Ishikawa (cell line): ENCODE results near the gene KRTAP22-1.

Experiments used
- CEBPB ChIP-seq: IDR thresholded peaks from 2 replicates; pipeline ENCODE4 v1.6.1; 2012
- CREB1 ChIP-seq: IDR thresholded peaks from 2 replicates; pipeline ENCODE4 v1.6.1; 2012; ENCODE audit warnings: low read depth
- EGR1 ChIP-seq: IDR thresholded peaks from 2 replicates; pipeline ENCODE4 v1.6.1; 2012
- EP300 ChIP-seq: IDR thresholded peaks from 2 replicates; pipeline ENCODE4 v1.6.1; 2012; ENCODE audit warnings: borderline replicate concordance
- FOXM1 ChIP-seq: IDR thresholded peaks from 2 replicates; pipeline ENCODE4 v1.6.1; 2012; ENCODE audit warnings: low read depth, borderline replicate concordance
- NFIC ChIP-seq: IDR thresholded peaks from 2 replicates; pipeline ENCODE4 v1.6.1; 2012
- RAD21 ChIP-seq: IDR thresholded peaks from 2 replicates; pipeline ENCODE4 v1.6.1; 2012; ENCODE audit warnings: low read depth
- TAF1 ChIP-seq: IDR thresholded peaks from 2 replicates; pipeline ENCODE4 v1.6.1; 2012; ENCODE audit warnings: low read depth, mild to moderate bottlenecking
- TCF12 ChIP-seq: IDR thresholded peaks from 2 replicates; pipeline ENCODE4 v1.6.1; 2012; ENCODE audit warnings: low read depth
- TEAD4 ChIP-seq: IDR thresholded peaks from 2 replicates; pipeline ENCODE4 v1.6.1; 2012
- YY1 ChIP-seq: IDR thresholded peaks from 2 replicates; pipeline ENCODE4 v1.6.1; 2012; ENCODE audit warnings: low read depth
- ZBTB7A ChIP-seq: IDR thresholded peaks from 2 replicates; pipeline ENCODE4 v1.6.1; 2012; ENCODE audit warnings: low read depth
- TF ChIP-seq, protein P1 (sequence below): IDR thresholded peaks from 2 replicates; pipeline ENCODE4 v1.6.1; 2012
- TF ChIP-seq, protein P2 (sequence below): IDR thresholded peaks from 2 replicates; pipeline ENCODE4 v1.6.1; 2012
- TF ChIP-seq, protein P3 (sequence below): IDR thresholded peaks from 2 replicates; pipeline ENCODE4 v1.6.1; 2012; ENCODE audit warnings: low read depth, mild to moderate bottlenecking

KRTAP22-1 gene

DNA sequence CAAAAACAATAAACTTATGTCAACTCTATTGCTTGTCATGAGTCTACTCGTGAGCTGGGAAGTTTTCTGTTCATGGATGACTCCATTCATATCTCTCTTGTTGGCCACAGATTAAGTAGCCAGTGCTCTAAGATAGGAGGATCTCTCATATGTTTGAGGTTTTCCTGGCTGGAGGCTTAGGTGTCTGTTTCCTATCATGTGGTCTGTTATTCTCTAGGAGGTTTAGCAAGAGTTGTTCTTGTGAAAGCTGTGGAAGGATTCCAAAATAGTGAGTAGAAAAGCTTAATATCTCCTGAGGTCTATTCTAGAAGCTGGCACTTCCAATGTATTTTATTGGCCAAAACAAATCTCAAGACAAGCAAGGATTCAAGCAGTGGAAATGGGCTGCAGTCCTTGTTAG, 28.3 kb downstream of the KRTAP22-1 start:
- TF ChIP-seq, protein P1, sequence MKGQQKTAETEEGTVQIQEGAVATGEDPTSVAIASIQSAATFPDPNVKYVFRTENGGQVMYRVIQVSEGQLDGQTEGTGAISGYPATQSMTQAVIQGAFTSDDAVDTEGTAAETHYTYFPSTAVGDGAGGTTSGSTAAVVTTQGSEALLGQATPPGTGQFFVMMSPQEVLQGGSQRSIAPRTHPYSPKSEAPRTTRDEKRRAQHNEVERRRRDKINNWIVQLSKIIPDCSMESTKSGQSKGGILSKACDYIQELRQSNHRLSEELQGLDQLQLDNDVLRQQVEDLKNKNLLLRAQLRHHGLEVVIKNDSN, result no peak
- TF ChIP-seq ZBTB7A (no peak), TCF12 (no peak), RAD21 (no peak), NFIC (no peak), TAF1 (no peak), CEBPB (no peak), CREB1 (no peak), TEAD4 (no peak), EP300 (no peak), YY1 (no peak)
- TF ChIP-seq, protein P2, sequence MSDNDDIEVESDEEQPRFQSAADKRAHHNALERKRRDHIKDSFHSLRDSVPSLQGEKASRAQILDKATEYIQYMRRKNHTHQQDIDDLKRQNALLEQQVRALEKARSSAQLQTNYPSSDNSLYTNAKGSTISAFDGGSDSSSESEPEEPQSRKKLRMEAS, result no peak
- TF ChIP-seq, protein P3, sequence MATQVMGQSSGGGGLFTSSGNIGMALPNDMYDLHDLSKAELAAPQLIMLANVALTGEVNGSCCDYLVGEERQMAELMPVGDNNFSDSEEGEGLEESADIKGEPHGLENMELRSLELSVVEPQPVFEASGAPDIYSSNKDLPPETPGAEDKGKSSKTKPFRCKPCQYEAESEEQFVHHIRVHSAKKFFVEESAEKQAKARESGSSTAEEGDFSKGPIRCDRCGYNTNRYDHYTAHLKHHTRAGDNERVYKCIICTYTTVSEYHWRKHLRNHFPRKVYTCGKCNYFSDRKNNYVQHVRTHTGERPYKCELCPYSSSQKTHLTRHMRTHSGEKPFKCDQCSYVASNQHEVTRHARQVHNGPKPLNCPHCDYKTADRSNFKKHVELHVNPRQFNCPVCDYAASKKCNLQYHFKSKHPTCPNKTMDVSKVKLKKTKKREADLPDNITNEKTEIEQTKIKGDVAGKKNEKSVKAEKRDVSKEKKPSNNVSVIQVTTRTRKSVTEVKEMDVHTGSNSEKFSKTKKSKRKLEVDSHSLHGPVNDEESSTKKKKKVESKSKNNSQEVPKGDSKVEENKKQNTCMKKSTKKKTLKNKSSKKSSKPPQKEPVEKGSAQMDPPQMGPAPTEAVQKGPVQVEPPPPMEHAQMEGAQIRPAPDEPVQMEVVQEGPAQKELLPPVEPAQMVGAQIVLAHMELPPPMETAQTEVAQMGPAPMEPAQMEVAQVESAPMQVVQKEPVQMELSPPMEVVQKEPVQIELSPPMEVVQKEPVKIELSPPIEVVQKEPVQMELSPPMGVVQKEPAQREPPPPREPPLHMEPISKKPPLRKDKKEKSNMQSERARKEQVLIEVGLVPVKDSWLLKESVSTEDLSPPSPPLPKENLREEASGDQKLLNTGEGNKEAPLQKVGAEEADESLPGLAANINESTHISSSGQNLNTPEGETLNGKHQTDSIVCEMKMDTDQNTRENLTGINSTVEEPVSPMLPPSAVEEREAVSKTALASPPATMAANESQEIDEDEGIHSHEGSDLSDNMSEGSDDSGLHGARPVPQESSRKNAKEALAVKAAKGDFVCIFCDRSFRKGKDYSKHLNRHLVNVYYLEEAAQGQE, result no peak

DNA sequence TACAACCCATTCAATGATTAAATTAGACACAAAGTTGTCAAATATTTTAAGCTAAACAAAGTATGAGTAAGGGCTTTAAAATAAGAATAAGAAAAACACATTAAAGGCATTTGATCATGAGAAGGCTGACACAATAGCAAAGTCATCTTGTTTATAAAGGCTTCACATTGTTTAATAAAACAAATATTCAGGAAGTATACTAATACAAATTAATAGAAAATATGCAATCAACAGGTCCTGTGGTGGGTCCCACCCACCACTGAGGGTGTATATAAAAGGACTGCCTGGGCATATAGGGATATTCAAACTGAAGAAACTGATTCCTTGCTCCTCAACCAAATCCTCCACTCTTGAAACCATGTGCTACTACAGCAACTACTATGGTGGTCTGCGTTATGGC, 34.0 kb downstream of the KRTAP22-1 start, which contains the start of gene KRTAP20-2:
TSS of gene KRTAP20-2 (plus strand) at position 301 of the 400 bp plus-strand sequence. CDS start at position 359, 58 bp downstream.
- TF ChIP-seq EGR1 (no peak), CREB1 (no peak), EP300 (no peak), ZBTB7A (no peak), CEBPB (no peak), TAF1 (no peak), FOXM1 (no peak), TEAD4 (no peak)

DNA sequence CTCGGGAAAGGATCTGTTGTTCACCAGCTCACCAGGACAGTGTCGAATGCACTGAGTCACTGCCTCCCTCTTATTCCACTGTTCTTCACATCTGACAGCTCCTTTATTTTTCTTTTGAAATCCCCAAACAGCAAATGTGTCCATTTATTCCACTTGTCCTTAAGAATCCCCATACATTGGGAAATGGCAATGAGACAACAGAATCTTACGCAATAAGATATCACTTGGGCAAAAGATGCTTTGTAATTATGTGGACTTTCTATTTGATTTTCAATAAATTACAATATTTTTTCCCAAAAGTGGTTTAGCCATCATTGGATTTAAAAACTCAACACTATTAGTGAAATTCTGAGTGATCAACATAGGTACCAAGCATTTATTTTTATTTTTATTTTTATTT, 37.8 kb downstream of the KRTAP22-1 start:
- TF ChIP-seq TCF12, result no peak
- no peak for TF ChIP-seq YY1
- TF ChIP-seq TEAD4, result no peak
- no peak for TF ChIP-seq FOXM1
- no peak for TF ChIP-seq NFIC
- TF ChIP-seq, protein P1, result no peak
- no peak for TF ChIP-seq CEBPB
- TF ChIP-seq EP300, result no peak
- TF ChIP-seq CREB1, result no peak
- no peak for TF ChIP-seq TAF1
- no peak for TF ChIP-seq ZBTB7A
- no peak for TF ChIP-seq RAD21

DNA sequence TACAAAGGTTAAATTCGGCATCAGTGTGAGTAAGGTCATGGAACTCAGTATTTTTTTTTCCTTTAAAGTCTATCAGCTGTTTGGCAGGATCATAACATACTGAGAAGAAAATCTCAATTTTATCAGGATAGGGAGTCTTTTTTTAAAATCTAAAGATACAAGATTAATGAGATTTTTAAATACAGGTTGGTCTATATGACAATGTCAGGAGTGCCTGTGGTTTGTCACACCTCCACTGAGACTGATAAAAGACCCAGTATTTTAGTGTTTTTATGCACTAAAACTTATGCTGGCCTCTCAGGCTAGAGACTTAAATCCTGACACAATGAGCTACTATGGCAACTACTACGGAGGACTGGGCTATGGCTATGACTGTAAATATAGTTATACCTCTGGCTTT, 41.7 kb downstream of the KRTAP22-1 start, which contains the start of gene KRTAP20-3:
TSS of gene KRTAP20-3 (plus strand) at position 301 of the 400 bp plus-strand sequence.
- TF ChIP-seq CREB1 (no peak), EGR1 (no peak), YY1 (no peak), CEBPB (no peak), TCF12 (no peak), FOXM1 (no peak), EP300 (no peak), ZBTB7A (no peak), RAD21 (no peak), NFIC (no peak), TEAD4 (no peak), TAF1 (no peak)
- TF ChIP-seq, protein P3, result no peak
- TF ChIP-seq, protein P1, result no peak
- TF ChIP-seq, protein P2, result no peak

DNA sequence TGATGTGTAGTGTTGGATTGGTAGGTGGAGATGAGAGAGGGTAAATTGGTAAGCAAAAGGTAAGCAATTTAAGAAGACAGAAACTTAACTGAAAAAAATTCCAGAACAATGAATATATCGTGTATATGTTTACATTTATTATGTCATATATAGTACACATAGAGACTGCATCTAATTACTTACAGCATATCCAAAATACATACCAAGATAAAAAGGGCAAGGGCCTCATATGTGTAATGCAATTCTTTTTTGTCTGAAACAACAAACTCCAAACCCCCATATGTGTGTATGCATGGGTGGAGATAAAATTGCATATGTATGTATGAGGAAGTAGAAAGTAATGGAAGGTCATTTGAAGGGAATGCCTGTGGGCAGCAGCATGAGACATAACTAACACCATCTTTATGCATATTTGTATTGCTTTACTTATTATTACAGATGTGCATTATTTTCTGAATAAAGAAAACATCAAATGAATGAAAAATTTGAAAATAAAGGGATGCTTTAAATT, 46.1 kb downstream of the KRTAP22-1 start:
- no peak for TF ChIP-seq NFIC
- TF ChIP-seq FOXM1, result no peak
- no peak for TF ChIP-seq TEAD4
- TF ChIP-seq YY1, result no peak
- no peak for TF ChIP-seq EGR1
- TF ChIP-seq TCF12, result no peak
